ENCODE data around the gene CDCA4. TPM values are rescaled to one million over a fixed set of nuclear protein-coding genes. Genes with fewer than 3 reads are reported as not detected.

The CDCA4 gene
- polyA plus RNA-seq, 1 experiment, result 6.8 TPM

- H3K27me3 ChIP-seq (ENCODE audit: control insufficient read depth, insufficient read depth, low read length), result no peaks in the 10 kb centered on the region
- H3K9me3 ChIP-seq (ENCODE audit: control insufficient read depth, insufficient read depth, low read length), result no peaks in the 10 kb centered on the region; the same call in 1 of the 2 replicates
- no peak for TF ChIP-seq CTCF (IDR thresholded peaks at IDR 0.05; ENCODE audit: low read depth, low read length)
- POLR2A ChIA-PET, result no interaction called here
- H3K4me3 ChIP-seq (ENCODE audit: low read depth, low read length), result peak overlapping the region; percentile 58
- DNase-seq (ENCODE audit: low read depth, low spot score), result no peak
- CTCF ChIA-PET, result interaction anchor here (1.3 to 6.2 kb wide), 3 partner anchors 7 to 69 kb away, joined by 3 to 127 read pairs (median 16); no protein-coding TSS in a partner anchor
- no peak overlapping the region for H3K27ac ChIP-seq (ENCODE audit: low read depth, low read length)
These were observed 43.7 kb downstream of the CDCA4 start for GRCh38 chr14:104977008-104977680.

GRCh38 chr14:104976198-104977007, 44.5 kb downstream of the CDCA4 start:
- Histone ChIP-seq H3K27ac (ENCODE audit: low read depth, low read length) (no peak overlapping the region), H3K9me3 (ENCODE audit: control insufficient read depth, insufficient read depth, low read length) (no peaks in the 10 kb centered on the region; the same call in 1 of the 2 replicates), H3K4me3 (ENCODE audit: low read depth, low read length) (no peak overlapping the region), H3K27me3 (ENCODE audit: control insufficient read depth, insufficient read depth, low read length) (no peaks in the 10 kb centered on the region)
- POLR2A ChIA-PET, result no interaction called here
- peak; percentile 46 for DNase-seq (ENCODE audit: low read depth, low spot score)
- TF ChIP-seq CTCF (IDR thresholded peaks at IDR 0.05; ENCODE audit: low read depth, low read length), result peak; percentile 92
- CTCF ChIA-PET, result interaction anchor here (0.6 to 6.2 kb wide), 20 partner anchors 8 to 420 kb away, joined by 3 to 127 read pairs (median 4); partner anchors contain the start of gene CLBA1

- Histone ChIP-seq H3K27me3 (ENCODE audit: control insufficient read depth, insufficient read depth, low read length) (no peaks in the 10 kb centered on the region), H3K27ac (ENCODE audit: low read depth, low read length) (no peak overlapping the region), H3K9me3 (ENCODE audit: control insufficient read depth, insufficient read depth, low read length) (no peaks in the 10 kb centered on the region; the same call in 1 of the 2 replicates), H3K4me3 (ENCODE audit: low read depth, low read length) (no peak overlapping the region)
- no peak for TF ChIP-seq CTCF (IDR thresholded peaks at IDR 0.05; ENCODE audit: low read depth, low read length)
- ChIA-PET CTCF (interaction anchor here (0.6 to 6.2 kb wide), 27 partner anchors 9 to 420 kb away, joined by 3 to 127 read pairs (median 4); partner anchors contain the start of gene CLBA1), POLR2A (no interaction called here)
- no peak for DNase-seq (ENCODE audit: low read depth, low spot score)
These were observed 45.2 kb downstream of the CDCA4 start for GRCh38 chr14:104975481-104976197.

GRCh38 chr14:104974665-104975390, 46.1 kb downstream of the CDCA4 start:
- peak overlapping the region; percentile 91 for H3K27ac ChIP-seq (ENCODE audit: low read depth, low read length)
- TF ChIP-seq CTCF (IDR thresholded peaks at IDR 0.05; ENCODE audit: low read depth, low read length), result no peak
- CTCF ChIA-PET, result interaction anchor here (0.7 to 6.2 kb wide), 19 partner anchors 10 to 307 kb away, joined by 3 to 127 read pairs (median 4); partner anchors contain the start of gene CLBA1
- no peaks in the 10 kb centered on the region for H3K27me3 ChIP-seq (ENCODE audit: control insufficient read depth, insufficient read depth, low read length)
- no peaks in the 10 kb centered on the region; the same call in 1 of the 2 replicates for H3K9me3 ChIP-seq (ENCODE audit: control insufficient read depth, insufficient read depth, low read length)
- POLR2A ChIA-PET, result interaction anchor here (1.2 kb wide), 1 partner anchor 46 kb away, joined by 7 read pairs; the partner anchor contains the start of gene CDCA4
- H3K4me3 ChIP-seq (ENCODE audit: low read depth, low read length), result no peak overlapping the region
- no peak for DNase-seq (ENCODE audit: low read depth, low spot score)
